K562 (cell line): ENCODE data around the gene TMBIM4. TPM values are rescaled to one million over a fixed set of nuclear protein-coding genes. Genes with fewer than 3 reads are reported as not detected.

Experiments
- ATAC-seq: fragments of 200-7000 bp; cut with Tn5 transposase; 3 replicates; pipeline ENCODE4 v1.9.1; 2020; ENCODE audit warnings: moderate library complexity
- BruUV-seq: library from RNA; stranded (reverse); fragments of 400-500 nt; replicated peaks from 2 replicates; lab custom pipeline; 2021; lab: Mats Ljungman, UMichigan
- CTCF ChIA-PET: fragments of 300-600 bp; formaldehyde crosslinking; extraction: SDS; loops from one replicate; lab custom pipeline; 2021; ENCODE audit warnings: low intra/inter-chr PET ratio; lab: Yijun Ruan, JAX
- POLR2A ChIA-PET: fragments of 300-600, 350-650 bp; sonication (Branson Sonifier 250); formaldehyde crosslinking; extraction: SDS; loops from one replicate; lab custom pipeline; 2021; ENCODE audit warnings: antibody characterized with exemption, inconsistent platforms; lab: Yijun Ruan, JAX
- DNase-seq, 4 experiments: peaks; one replicate each; pipeline versions ENCODE4 v3.0.0 to v3.0.0-alpha.2; 2011 to 2018; ENCODE audit warnings: low spot score in 3 of 4, mixed read lengths in 3 of 4; ENCODE audit errors: extremely low read depth in 1 of 4
- FAIRE-seq: peaks from 2 replicates; lab custom pipeline; 2011; peaks lifted over from hg19 to GRCh38; lab: Jason Lieb, UNC
- H2AFZ ChIP-seq: 2 replicates; pipeline ENCODE4 v1.6.0; 2011; ENCODE audit warnings: low read depth, low read length, control low read depth, inconsistent platforms
- H3K27ac ChIP-seq: fragments of 200-600 bp; 3 replicates; pipeline ENCODE4 v1.8.0; 2011; ENCODE audit warnings: low read depth, mild to moderate bottlenecking, control low read depth, inconsistent platforms, low read length, moderate library complexity, mixed read lengths; ENCODE audit errors: extremely low read depth
- H3K27me3 ChIP-seq, 2 experiments: fragments of 300-600 bp in 1 of 2; 2 replicates in 1 of 2; 3 replicates in 1 of 2; pipeline versions ENCODE4 v1.6.0 to v1.8.0; 2011; ENCODE audit warnings: inconsistent platforms in 2 of 2, low read length in 2 of 2, mild to moderate bottlenecking in 1 of 2, mixed read lengths in 1 of 2, moderate library complexity in 1 of 2; ENCODE audit not compliant: control insufficient read depth in 2 of 2, insufficient read depth in 2 of 2
- H3K36me3 ChIP-seq: fragments of 300-600 bp; 3 replicates; pipeline ENCODE4 v1.8.0; 2011; ENCODE audit warnings: mild to moderate bottlenecking, low read length, inconsistent platforms; ENCODE audit not compliant: control insufficient read depth, insufficient read depth
- H3K4me1 ChIP-seq, 2 experiments: fragments of 200-600 bp in 1 of 2; replicated peaks in 1 of 2; 2 replicates in 1 of 2; 3 replicates in 1 of 2; pipeline versions ENCODE4 v1.5.1 to v1.8.0; 2011; ENCODE audit warnings: inconsistent platforms in 2 of 2, low read length in 2 of 2, mild to moderate bottlenecking in 1 of 2, mixed read lengths in 1 of 2, moderate library complexity in 1 of 2; ENCODE audit not compliant: control insufficient read depth in 2 of 2, insufficient read depth in 2 of 2
- H3K4me2 ChIP-seq: 2 replicates; pipeline ENCODE4 v1.6.1; 2011; ENCODE audit warnings: low read length, control low read depth, inconsistent platforms, mixed read lengths; ENCODE audit not compliant: insufficient read depth
- H3K4me3 ChIP-seq: fragments of 200-600 bp; sonication (generic), shearing (Covaris generic); 2 replicates; pipeline ENCODE4 v1.5.1; 2016; ENCODE audit warnings: control low read depth, inconsistent platforms
- H3K79me2 ChIP-seq: fragments of 200-600 bp; 3 replicates; pipeline ENCODE4 v1.8.0; 2011; ENCODE audit warnings: low read length, inconsistent platforms; ENCODE audit not compliant: control insufficient read depth, insufficient read depth
- H3K9ac ChIP-seq, 2 experiments: 2 replicates each; pipeline versions ENCODE4 v1.6.0 to v1.6.1; 2011; ENCODE audit warnings: low read depth in 2 of 2, low read length in 2 of 2, control low read depth in 1 of 2, inconsistent platforms in 1 of 2, mild to moderate bottlenecking in 1 of 2, mixed read lengths in 1 of 2; ENCODE audit not compliant: insufficient read depth in 1 of 2
- H3K9me1 ChIP-seq: one replicate; pipeline ENCODE4 v1.6.0; 2011; ENCODE audit warnings: inconsistent platforms, mild to moderate bottlenecking, low read length, moderate library complexity; ENCODE audit not compliant: control insufficient read depth, insufficient read depth
- H3K9me3 ChIP-seq: replicated peaks from 2 replicates; pipeline ENCODE4 v1.5.1; 2011; ENCODE audit warnings: low read depth, low read length, inconsistent platforms; ENCODE audit not compliant: control insufficient read depth, insufficient read depth
- H4K20me1 ChIP-seq: replicated peaks from 2 replicates; pipeline ENCODE4 v1.6.1; 2011; ENCODE audit warnings: low read length, inconsistent platforms, mixed read lengths; ENCODE audit not compliant: control insufficient read depth, insufficient read depth
- ARID1B ChIP-seq: fragments of 450-650 bp; IDR thresholded peaks from 2 replicates; pipeline ENCODE4 v1.6.1; 2016; ENCODE audit warnings: antibody characterized with exemption, mild to moderate bottlenecking, inconsistent platforms
- BMI1 ChIP-seq: fragments of 150-350 bp; IDR thresholded peaks from 2 replicates; pipeline ENCODE4 v1.6.1; 2014; ENCODE audit warnings: low read length
- CEBPB ChIP-seq: fragments of 450-650 bp; IDR thresholded peaks from 2 replicates; pipeline ENCODE4 v1.6.1; 2016; ENCODE audit warnings: missing genetic modification characterization, missing compliant biosample characterization
- CHD1 ChIP-seq: fragments of 200-600 bp; sonication (generic); IDR thresholded peaks from one replicate; pipeline ENCODE4 v1.6.1; 2012; ENCODE audit warnings: mild to moderate bottlenecking, moderate library complexity, low read length, inconsistent platforms
- EP300 ChIP-seq: IDR thresholded peaks from 2 replicates; pipeline ENCODE4 v1.6.1; 2012; ENCODE audit warnings: low read length, improper control_type of control experiment
- HDAC2 ChIP-seq: fragments of 450-650 bp; IDR thresholded peaks from 2 replicates; pipeline ENCODE4 v1.6.1; 2016; ENCODE audit warnings: mild to moderate bottlenecking
- RCOR1 ChIP-seq, 2 experiments: IDR thresholded peaks; 2 replicates each; pipeline ENCODE4 v1.6.1; 2012; ENCODE audit warnings: low read depth in 2 of 2, low read length in 2 of 2, borderline replicate concordance in 1 of 2, improper control_type of control experiment in 1 of 2
- SMARCA4 ChIP-seq: fragments of 450-650 bp; IDR thresholded peaks from 2 replicates; pipeline ENCODE4 v1.6.1; 2016
- SMARCC2 ChIP-seq: fragments of 450-650 bp; IDR thresholded peaks from 2 replicates; pipeline ENCODE4 v1.6.1; 2017; ENCODE audit warnings: antibody characterized with exemption, moderate library complexity, mild to moderate bottlenecking, low read depth
- ZNF121 ChIP-seq: sonication (generic); formaldehyde crosslinking; conservative IDR thresholded peaks from 2 replicates; pipeline ENCODE4 v1.8.0; 2022; ENCODE audit warnings: missing genetic modification reagents
- WGBS: fragments of 100-300 bp; shearing (Covaris generic); methylation state at CpG from one replicate; pipeline ENCODE4 v1.1.6; 2016; ENCODE audit warnings: low coverage, mixed read lengths; ENCODE audit not compliant: insufficient coverage; ENCODE audit errors: missing lambda C conversion rate; 5-methylcytosine and 5-hydroxymethylcytosine counted together
- in situ Hi-C: fragments of 300-500 bp; cut with MboI; formaldehyde crosslinking; loops from 4 replicates; pipeline ENCODE4 v1.15.0; 2018; ENCODE audit warnings: inconsistent platforms, mixed read lengths
- intact Hi-C: fragments of 100-400 bp; cut with micrococcal nuclease; formaldehyde crosslinking; loops from 2 replicates; pipeline ENCODE4 v1.14.2; 2022
- polyA plus RNA-seq, 8 experiments: library from polyadenylated mRNA; depleted of rRNA in 4 of 8; stranded (reverse) in 5 of 8; unstranded in 3 of 8; fragments of >200 nt; fragmentation: Nextera tagmentation in 2 of 8; fragmentation: Illumina TruSeq in 1 of 8; extraction: Ambion mirVana in 2 of 8; extraction: Trizol in 1 of 8; gene quantifications; 2 replicates each; pipeline versions ENCODE4 v1.2.1 to v1.2.3, GENCODE V29; 2011 to 2014; ENCODE audit warnings: inconsistent platforms in 1 of 8, missing spikeins in 1 of 8
- total RNA-seq, 7 experiments: library from RNA; depleted of rRNA in 6 of 7; stranded (reverse); fragments of >200 nt in 6 of 7; fragmentation: Illumina TruSeq in 2 of 7; extraction: Trizol in 2 of 7; gene quantifications; 2 replicates each; pipeline versions ENCODE4 v1.2.1 to v1.2.3, GENCODE V29; 2011 to 2021; ENCODE audit warnings: low replicate concordance in 1 of 7
- TF ChIP-seq, protein P1 (sequence below), 3 experiments: fragments of 200-800 bp in 1 of 3; fragments of 250-450 bp in 1 of 3; fragments of 450-650 bp in 1 of 3; sonication (Bioruptor Pico) in 1 of 3; sonication (Bioruptor generic) in 1 of 3; formaldehyde crosslinking in 1 of 3; IDR thresholded peaks; 2 replicates each; pipeline versions ENCODE4 v1.6.1 to v1.8.0; 2016 to 2022; ENCODE audit warnings: mild to moderate bottlenecking in 2 of 3, missing genetic modification characterization in 2 of 3, missing compliant biosample characterization in 1 of 3, moderate library complexity in 1 of 3
- TF ChIP-seq, protein P2 (sequence below): sonication (generic); formaldehyde crosslinking; IDR thresholded peaks from 2 replicates; pipeline ENCODE4 v1.8.1; 2022; ENCODE audit warnings: missing genetic modification reagents
- TF ChIP-seq, protein P3 (sequence below): fragments of 450-650 bp; IDR thresholded peaks from 2 replicates; pipeline ENCODE4 v1.7.1; 2018; ENCODE audit warnings: mild to moderate bottlenecking, low read depth; ENCODE audit not compliant: partially characterized antibody

The TMBIM4 gene
- total and polyA plus RNA-seq, 9 of the 15 experiments (the other 6 are each of a cell fraction or from before 2014, with no cell fraction given) = 18.6 to 272 (median 50.0) TPM

DNA sequence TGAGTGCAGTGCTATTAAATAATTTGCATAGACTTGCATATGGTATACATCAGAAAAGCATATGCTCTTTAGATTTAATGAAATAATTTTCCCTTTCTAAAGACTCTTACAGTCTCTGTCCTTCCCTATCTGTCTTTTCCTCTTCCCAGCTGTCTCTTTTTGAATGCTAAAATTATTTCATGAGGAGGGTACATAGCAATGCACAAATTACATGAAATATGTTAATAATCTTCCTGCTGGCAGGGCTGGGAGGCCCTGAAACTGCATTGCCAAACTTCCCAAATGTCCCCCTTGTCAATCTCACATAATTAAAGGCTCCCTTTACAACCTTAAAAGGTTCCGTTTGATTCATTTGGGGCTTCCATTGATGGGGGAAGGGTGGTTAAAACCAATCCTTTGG is 61.4 kb downstream of the TMBIM4 start (continued):
- TF ChIP-seq, protein P1, sequence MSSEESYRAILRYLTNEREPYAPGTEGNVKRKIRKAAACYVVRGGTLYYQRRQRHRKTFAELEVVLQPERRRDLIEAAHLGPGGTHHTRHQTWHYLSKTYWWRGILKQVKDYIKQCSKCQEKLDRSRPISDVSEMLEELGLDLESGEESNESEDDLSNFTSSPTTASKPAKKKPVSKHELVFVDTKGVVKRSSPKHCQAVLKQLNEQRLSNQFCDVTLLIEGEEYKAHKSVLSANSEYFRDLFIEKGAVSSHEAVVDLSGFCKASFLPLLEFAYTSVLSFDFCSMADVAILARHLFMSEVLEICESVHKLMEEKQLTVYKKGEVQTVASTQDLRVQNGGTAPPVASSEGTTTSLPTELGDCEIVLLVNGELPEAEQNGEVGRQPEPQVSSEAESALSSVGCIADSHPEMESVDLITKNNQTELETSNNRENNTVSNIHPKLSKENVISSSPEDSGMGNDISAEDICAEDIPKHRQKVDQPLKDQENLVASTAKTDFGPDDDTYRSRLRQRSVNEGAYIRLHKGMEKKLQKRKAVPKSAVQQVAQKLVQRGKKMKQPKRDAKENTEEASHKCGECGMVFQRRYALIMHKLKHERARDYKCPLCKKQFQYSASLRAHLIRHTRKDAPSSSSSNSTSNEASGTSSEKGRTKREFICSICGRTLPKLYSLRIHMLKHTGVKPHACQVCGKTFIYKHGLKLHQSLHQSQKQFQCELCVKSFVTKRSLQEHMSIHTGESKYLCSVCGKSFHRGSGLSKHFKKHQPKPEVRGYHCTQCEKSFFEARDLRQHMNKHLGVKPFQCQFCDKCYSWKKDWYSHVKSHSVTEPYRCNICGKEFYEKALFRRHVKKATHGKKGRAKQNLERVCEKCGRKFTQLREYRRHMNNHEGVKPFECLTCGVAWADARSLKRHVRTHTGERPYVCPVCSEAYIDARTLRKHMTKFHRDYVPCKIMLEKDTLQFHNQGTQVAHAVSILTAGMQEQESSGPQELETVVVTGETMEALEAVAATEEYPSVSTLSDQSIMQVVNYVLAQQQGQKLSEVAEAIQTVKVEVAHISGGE (CRISPR knock-in tag; IDR thresholded peaks at IDR 0.05) = no peak
- TF ChIP-seq ZNF121 (CRISPR knock-in tag) (no peak), ARID1B (no peak)
- TF ChIP-seq, all 486 proteins: peak for 0

DNA sequence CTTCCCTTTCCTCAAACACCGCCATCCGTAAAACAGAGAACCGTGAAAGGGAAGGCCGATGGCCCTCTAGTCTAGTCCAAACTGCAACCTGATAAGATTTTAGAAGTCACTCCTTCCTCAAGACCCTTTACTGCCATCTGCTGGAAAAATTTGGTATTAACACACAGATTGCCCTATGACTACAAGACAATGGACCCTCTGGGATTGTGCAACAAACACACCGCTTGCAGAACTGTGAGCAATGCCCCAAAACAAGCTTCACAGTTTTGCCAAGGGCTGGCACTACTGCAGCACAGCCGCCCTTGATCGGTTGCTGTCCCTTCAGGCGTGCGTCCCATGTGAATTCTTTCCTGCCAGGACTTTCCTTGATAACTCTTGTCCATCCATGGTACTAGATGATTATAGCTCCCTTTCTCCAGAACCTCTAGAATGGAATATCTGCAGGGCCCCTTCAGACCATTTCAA is 62.3 kb downstream of the TMBIM4 start:
- Histone ChIP-seq H3K4me3 (no peak overlapping the region), H3K9me3 (no peaks in the 10 kb centered on the region), H4K20me1 (no peaks in the 10 kb centered on the region), H3K9ac (no peak overlapping the region), H3K27me3 (no peaks in the 10 kb centered on the region), H3K36me3 (no peaks in the 10 kb centered on the region), H3K27ac (no peak overlapping the region), H3K79me2 (no peaks in the 10 kb centered on the region), H3K9me1 (no peaks in the 10 kb centered on the region), H3K4me2 (no peak overlapping the region), H3K4me1 (no peaks in the 10 kb centered on the region), H2AFZ (0 out of 2 replicates have a peak overlapping the region, but pooled peaks have one; percentile 20)
- FAIRE-seq (peak; percentile 94), ATAC-seq (peak; percentile 99), DNase-seq (peak; percentile 69 to 86 (median 73))
- WGBS = 5% methylated on average over 9 of the region's 9 CpGs
- CTCF ChIA-PET = interaction anchor here (1.3 kb wide), 1 partner anchor 551 kb away, joined by 4 read pairs; no protein-coding TSS in a partner anchor
- intact Hi-C loops (loop anchor here (5.0 to 10.0 kb wide), 2 partner anchors 123 to 800 kb away; no protein-coding TSS in a partner anchor), in situ Hi-C loops (no loop called here)
- no TSS peak for BruUV-seq
- POLR2A ChIA-PET = no interaction called here
- TF ChIP-seq BMI1 (no peak), CEBPB (tag) (peak; percentile 99), CHD1 (no peak), RCOR1 (IDR thresholded peaks at IDR 0.05; ENCODE audit: borderline replicate concordance in 1 of 2, low read depth in 2 of 2, low read length in 2 of 2) (no peak), SMARCA4 (0 out of 2 replicates have a peak, but pooled peaks have one; percentile 19), SMARCC2 (no peak), HDAC2 (no peak), EP300 (no peak)
- TF ChIP-seq, protein P2, sequence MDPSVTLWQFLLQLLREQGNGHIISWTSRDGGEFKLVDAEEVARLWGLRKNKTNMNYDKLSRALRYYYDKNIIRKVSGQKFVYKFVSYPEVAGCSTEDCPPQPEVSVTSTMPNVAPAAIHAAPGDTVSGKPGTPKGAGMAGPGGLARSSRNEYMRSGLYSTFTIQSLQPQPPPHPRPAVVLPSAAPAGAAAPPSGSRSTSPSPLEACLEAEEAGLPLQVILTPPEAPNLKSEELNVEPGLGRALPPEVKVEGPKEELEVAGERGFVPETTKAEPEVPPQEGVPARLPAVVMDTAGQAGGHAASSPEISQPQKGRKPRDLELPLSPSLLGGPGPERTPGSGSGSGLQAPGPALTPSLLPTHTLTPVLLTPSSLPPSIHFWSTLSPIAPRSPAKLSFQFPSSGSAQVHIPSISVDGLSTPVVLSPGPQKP (CRISPR knock-in tag) = no peak
- TF ChIP-seq, protein P3, sequence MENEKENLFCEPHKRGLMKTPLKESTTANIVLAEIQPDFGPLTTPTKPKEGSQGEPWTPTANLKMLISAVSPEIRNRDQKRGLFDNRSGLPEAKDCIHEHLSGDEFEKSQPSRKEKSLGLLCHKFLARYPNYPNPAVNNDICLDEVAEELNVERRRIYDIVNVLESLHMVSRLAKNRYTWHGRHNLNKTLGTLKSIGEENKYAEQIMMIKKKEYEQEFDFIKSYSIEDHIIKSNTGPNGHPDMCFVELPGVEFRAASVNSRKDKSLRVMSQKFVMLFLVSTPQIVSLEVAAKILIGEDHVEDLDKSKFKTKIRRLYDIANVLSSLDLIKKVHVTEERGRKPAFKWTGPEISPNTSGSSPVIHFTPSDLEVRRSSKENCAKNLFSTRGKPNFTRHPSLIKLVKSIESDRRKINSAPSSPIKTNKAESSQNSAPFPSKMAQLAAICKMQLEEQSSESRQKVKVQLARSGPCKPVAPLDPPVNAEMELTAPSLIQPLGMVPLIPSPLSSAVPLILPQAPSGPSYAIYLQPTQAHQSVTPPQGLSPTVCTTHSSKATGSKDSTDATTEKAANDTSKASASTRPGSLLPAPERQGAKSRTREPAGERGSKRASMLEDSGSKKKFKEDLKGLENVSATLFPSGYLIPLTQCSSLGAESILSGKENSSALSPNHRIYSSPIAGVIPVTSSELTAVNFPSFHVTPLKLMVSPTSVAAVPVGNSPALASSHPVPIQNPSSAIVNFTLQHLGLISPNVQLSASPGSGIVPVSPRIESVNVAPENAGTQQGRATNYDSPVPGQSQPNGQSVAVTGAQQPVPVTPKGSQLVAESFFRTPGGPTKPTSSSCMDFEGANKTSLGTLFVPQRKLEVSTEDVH = no peak
